Measurements from ENCODE around the gene GNG12. TPM values are rescaled to one million over a fixed set of nuclear protein-coding genes. Genes with fewer than 3 reads are reported as not detected.

The GNG12 gene
- total RNA-seq, 1 donor from 2014 or later: 1.3 TPM

- no peak for DNase-seq
- Mint-ChIP-seq H3K27me3 (ENCODE audit: unreplicated experiment) (peaks cover 11% of the 10 kb centered on the region), H3K9me3 (ENCODE audit: unreplicated experiment) (peaks cover 18% of the 10 kb centered on the region), H3K27ac (ENCODE audit: unreplicated experiment) (peak overlapping the region; percentile 56), H3K4me1 (ENCODE audit: low read depth, unreplicated experiment) (peaks cover 24% of the 10 kb centered on the region), H3K4me3 (ENCODE audit: unreplicated experiment) (peak overlapping the region; percentile 79), H3K36me3 (ENCODE audit: unreplicated experiment) (peaks cover 6% of the 10 kb centered on the region)
- TF ChIP-seq, protein P1, sequence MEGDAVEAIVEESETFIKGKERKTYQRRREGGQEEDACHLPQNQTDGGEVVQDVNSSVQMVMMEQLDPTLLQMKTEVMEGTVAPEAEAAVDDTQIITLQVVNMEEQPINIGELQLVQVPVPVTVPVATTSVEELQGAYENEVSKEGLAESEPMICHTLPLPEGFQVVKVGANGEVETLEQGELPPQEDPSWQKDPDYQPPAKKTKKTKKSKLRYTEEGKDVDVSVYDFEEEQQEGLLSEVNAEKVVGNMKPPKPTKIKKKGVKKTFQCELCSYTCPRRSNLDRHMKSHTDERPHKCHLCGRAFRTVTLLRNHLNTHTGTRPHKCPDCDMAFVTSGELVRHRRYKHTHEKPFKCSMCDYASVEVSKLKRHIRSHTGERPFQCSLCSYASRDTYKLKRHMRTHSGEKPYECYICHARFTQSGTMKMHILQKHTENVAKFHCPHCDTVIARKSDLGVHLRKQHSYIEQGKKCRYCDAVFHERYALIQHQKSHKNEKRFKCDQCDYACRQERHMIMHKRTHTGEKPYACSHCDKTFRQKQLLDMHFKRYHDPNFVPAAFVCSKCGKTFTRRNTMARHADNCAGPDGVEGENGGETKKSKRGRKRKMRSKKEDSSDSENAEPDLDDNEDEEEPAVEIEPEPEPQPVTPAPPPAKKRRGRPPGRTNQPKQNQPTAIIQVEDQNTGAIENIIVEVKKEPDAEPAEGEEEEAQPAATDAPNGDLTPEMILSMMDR (IDR thresholded peaks at IDR 0.05; ENCODE audit: partially characterized antibody, unreplicated experiment): no peak
Measured at GRCh38 chr1:67688526-67689219, 144.6 kb downstream of the GNG12 start.

DNA sequence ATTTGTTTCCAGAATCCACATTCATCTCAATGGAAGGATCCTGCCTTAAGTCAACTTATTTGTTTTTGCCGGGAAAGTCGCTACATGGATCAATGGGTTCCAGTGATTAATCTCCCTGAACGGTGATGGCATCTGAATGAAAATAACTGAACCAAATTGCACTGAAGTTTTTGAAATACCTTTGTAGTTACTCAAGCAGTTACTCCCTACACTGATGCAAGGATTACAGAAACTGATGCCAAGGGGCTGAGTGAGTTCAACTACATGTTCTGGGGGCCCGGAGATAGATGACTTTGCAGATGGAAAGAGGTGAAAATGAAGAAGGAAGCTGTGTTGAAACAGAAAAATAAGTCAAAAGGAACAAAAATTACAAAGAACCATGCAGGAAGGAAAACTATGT, 145.6 kb downstream of the GNG12 start:
- peaks cover 11% of the 10 kb centered on the region for H3K27me3 Mint-ChIP-seq (ENCODE audit: unreplicated experiment)
- peaks cover 18% of the 10 kb centered on the region for H3K9me3 Mint-ChIP-seq (ENCODE audit: unreplicated experiment)

GRCh38 chr1:67687198-67687545, 146.1 kb downstream of the GNG12 start:
- no peak for DNase-seq
- peaks cover 24% of the 10 kb centered on the region for H3K4me1 Mint-ChIP-seq (ENCODE audit: low read depth, unreplicated experiment)
- peak overlapping the region; percentile 88 for H3K4me3 Mint-ChIP-seq (ENCODE audit: unreplicated experiment)
- H3K27me3 Mint-ChIP-seq (ENCODE audit: unreplicated experiment): peaks cover 11% of the 10 kb centered on the region
- peaks cover 18% of the 10 kb centered on the region for H3K9me3 Mint-ChIP-seq (ENCODE audit: unreplicated experiment)
- TF ChIP-seq, protein P1 (IDR thresholded peaks at IDR 0.05; ENCODE audit: partially characterized antibody, unreplicated experiment): no peak
- H3K36me3 Mint-ChIP-seq (ENCODE audit: unreplicated experiment): peaks cover 6% of the 10 kb centered on the region
- peak overlapping the region; percentile 97 for H3K27ac Mint-ChIP-seq (ENCODE audit: unreplicated experiment)

More for the DNA sequence above, 145.6 kb downstream of the GNG12 start:
- Mint-ChIP-seq H3K36me3 (ENCODE audit: unreplicated experiment) (peaks cover 6% of the 10 kb centered on the region), H3K4me3 (ENCODE audit: unreplicated experiment) (peak overlapping the region; percentile 88), H3K4me1 (ENCODE audit: low read depth, unreplicated experiment) (peaks cover 24% of the 10 kb centered on the region), H3K27ac (ENCODE audit: unreplicated experiment) (peak overlapping the region; percentile 13)
- TF ChIP-seq, protein P1 (IDR thresholded peaks at IDR 0.05; ENCODE audit: partially characterized antibody, unreplicated experiment): no peak
- DNase-seq: no peak

- H3K4me3 Mint-ChIP-seq (ENCODE audit: unreplicated experiment): peak overlapping the region; percentile 88
- DNase-seq: peak; percentile 85
- H3K27me3 Mint-ChIP-seq (ENCODE audit: unreplicated experiment): peaks cover 11% of the 10 kb centered on the region
- H3K4me1 Mint-ChIP-seq (ENCODE audit: low read depth, unreplicated experiment): peaks cover 24% of the 10 kb centered on the region
- TF ChIP-seq, protein P1 (IDR thresholded peaks at IDR 0.05; ENCODE audit: partially characterized antibody, unreplicated experiment): no peak
- peaks cover 6% of the 10 kb centered on the region for H3K36me3 Mint-ChIP-seq (ENCODE audit: unreplicated experiment)
- H3K27ac Mint-ChIP-seq (ENCODE audit: unreplicated experiment): peak overlapping the region; percentile 97
- H3K9me3 Mint-ChIP-seq (ENCODE audit: unreplicated experiment): peaks cover 18% of the 10 kb centered on the region
Measured at GRCh38 chr1:67686267-67687197, 146.7 kb downstream of the GNG12 start.
